Adrenal gland (tissue), 12 donors: ENCODE results near the gene PRPF31. TPM values are rescaled to one million over a fixed set of nuclear protein-coding genes. Genes with fewer than 3 reads are reported as not detected.

Source experiments
- DNase-seq, 7 donors: peaks; one replicate each; pipeline ENCODE4 v3.0.0-alpha.2; 2019 to 2020
- H3K27ac ChIP-seq, 5 donors: fragments of 200-600 bp; sonication (generic) in 4 of 5; 1 replicate in 3 of 5; 2 replicates in 2 of 5; pipeline versions ENCODE4 v1.5.1 to v1.8.0; 2016 to 2020; ENCODE audit warnings: mild to moderate bottlenecking in 1 of 5
- H3K27me3 ChIP-seq: fragments of 200-600 bp; 2 replicates; pipeline ENCODE4 v1.8.0; 2021
- H3K36me3 ChIP-seq, 2 donors: fragments of 200-600 bp; replicated peaks in 1 of 2; 1 replicate in 1 of 2; 2 replicates in 1 of 2; pipeline versions ENCODE4 v1.5.1 to v1.8.0; 2018 to 2022
- H3K4me1 ChIP-seq, 2 donors: fragments of 200-600 bp; replicated peaks in 1 of 2; 1 replicate in 1 of 2; 2 replicates in 1 of 2; pipeline versions ENCODE4 v1.5.1 to v1.8.0; 2018 to 2021
- H3K4me3 ChIP-seq, 4 donors: fragments of 200-600 bp; sonication (generic) in 3 of 4; one replicate each; pipeline ENCODE4 v1.5.1; 2016 to 2018
- H3K9me3 ChIP-seq, 3 donors: fragments of 200-600 bp; sonication (generic) in 1 of 3; replicated peaks in 1 of 3; 1 replicate in 2 of 3; 2 replicates in 1 of 3; pipeline versions ENCODE4 v1.5.1 to v1.8.0; 2016 to 2021
- CTCF ChIP-seq, 6 experiments: fragments of 450-650 bp in 4 of 6; fragments of 200-600 bp in 2 of 6; sonication (generic) in 1 of 6; IDR thresholded peaks; 1 replicate in 5 of 6; 2 replicates in 1 of 6; pipeline versions ENCODE4 v1.5.1 to v1.8.0; 2016 to 2021; ENCODE audit warnings: antibody characterized with exemption in 6 of 6, mild to moderate bottlenecking in 2 of 6, moderate library complexity in 1 of 6
- POLR2A ChIP-seq, 2 donors: fragments of 450-650 bp; IDR thresholded peaks; one replicate each; pipeline ENCODE4 v1.6.1; 2017; ENCODE audit warnings: antibody characterized with exemption in 2 of 2, mild to moderate bottlenecking in 2 of 2, moderate library complexity in 1 of 2
- WGBS, 4 donors: extraction: QIAGEN DNeasy Blood & Tissue Kit in 2 of 4; methylation state at CpG; one replicate each; pipeline versions ENCODE4 v1.1.5 to v1.1.7; 2013 to 2017; 5-methylcytosine and 5-hydroxymethylcytosine counted together
- intact Hi-C, 2 donors: fragments of 100-400 bp; cut with DNase I; formaldehyde crosslinking; loops; one replicate each; pipeline versions ENCODE4 v1.14.1 to v1.15.0; 2022 to 2023
- polyA plus RNA-seq, 3 donors: library from polyadenylated mRNA; stranded (reverse); fragments of 200-250 nt in 2 of 3; fragments of 350-450 nt in 1 of 3; fragmentation: Illumina TruSeq in 1 of 3; extraction: RNeasy Lipid Tissue Mini Kit (QIAGEN cat#74804) in 1 of 3; gene quantifications; one replicate each; pipeline ENCODE4 v1.2.3, GENCODE V29; 2013 to 2014
- total RNA-seq, 9 donors: library from RNA; depleted of rRNA in 4 of 9; stranded (reverse); fragments of >200 nt in 4 of 9; fragments of 120-200 nt in 1 of 9; fragmentation: NEBNext Ultra II Directional in 1 of 9; extraction: Animal tissue kit (Norgen Biotek cat#: 25700) in 1 of 9; gene quantifications; one replicate each; pipeline versions ENCODE4 v1.1.0 to v1.2.4, GENCODE V29; 2013 to 2023
- donor health status: healthy with polysubstance abuse.
- donor health status: Bipolar disorder and iron deficiency.
- donor health status: DM: yes; HTN: yes; CAD: no.
- donor health status: DM: no; HTN: no; CAD: no.
- donor health status: DM: no; HTN: no; CAD: no.
- donor health status: DM: yes; HTN: yes; CAD: no.

The PRPF31 gene
- total and polyA plus RNA-seq, 12 donors: 36.1 to 91.7 (median 54.4) TPM

DNA sequence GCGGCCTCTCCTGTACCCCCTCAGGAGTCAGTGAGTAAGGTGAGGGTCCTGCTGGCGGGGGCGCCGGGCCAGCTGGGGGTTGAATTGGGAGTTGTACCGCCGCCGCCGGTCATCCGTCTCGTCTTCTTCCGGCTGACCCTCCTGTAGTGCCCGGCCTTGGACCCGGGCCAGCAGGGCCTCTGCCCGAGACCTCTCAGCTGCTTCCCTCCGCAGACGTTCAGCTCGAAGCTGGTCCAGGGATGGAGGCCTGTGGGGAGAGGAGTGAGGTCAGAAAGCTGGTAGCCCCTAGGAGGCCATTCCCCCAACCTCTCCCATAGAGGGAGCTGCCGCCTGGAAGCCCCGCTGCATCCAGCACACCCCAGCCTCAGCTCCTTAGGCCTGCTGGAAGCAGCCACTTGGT, 40.1 kb downstream of the PRPF31 start:
- Histone ChIP-seq H3K27me3 (no peaks in the 10 kb centered on the region), H3K4me3 (no peak overlapping the region), H3K27ac (peak overlapping the region in 2 of 5 donors; percentile 3 to 6), H3K36me3 (peaks cover 0 to 74% of the 10 kb centered on the region in 2 donors), H3K4me1 (peaks cover 16 to 20% of the 10 kb centered on the region in 2 donors), H3K9me3 (no peaks in the 10 kb centered on the region)
- 47 to 57% (median 47%) methylated on average over 4 to 19 of the region's 19 CpGs; no CpG with 5 or more reads in 1 of the 4 donors for WGBS, 4 donors
- peak in 1 of 7 donors; percentile 48 for DNase-seq
- intact Hi-C loops: no loop called here
- TF ChIP-seq POLR2A (IDR thresholded peaks at IDR 0.05): no peak
- no peak for TF ChIP-seq CTCF (IDR thresholded peaks at IDR 0.05)

GRCh38 chr19:54156490-54156889, 40.9 kb downstream of the PRPF31 start:
- Histone ChIP-seq H3K4me3 (no peak overlapping the region), H3K36me3 (peaks cover 0 to 66% of the 10 kb centered on the region in 2 donors), H3K4me1 (peaks cover 17 to 28% of the 10 kb centered on the region in 2 donors), H3K9me3 (no peaks in the 10 kb centered on the region), H3K27ac (no peak overlapping the region), H3K27me3 (no peaks in the 10 kb centered on the region)
- intact Hi-C loops: no loop called here
- TF ChIP-seq POLR2A (IDR thresholded peaks at IDR 0.05): no peak
- no peak for TF ChIP-seq CTCF (IDR thresholded peaks at IDR 0.05)
- DNase-seq: no peak
- WGBS, 4 donors: 72 to 80% (median 78%) methylated on average over 11 of the region's 11 CpGs

GRCh38 chr19:54156953-54157352, 41.4 kb downstream of the PRPF31 start:
- intact Hi-C loops: no loop called here
- no peak overlapping the region for H3K27ac ChIP-seq
- H3K27me3 ChIP-seq: no peaks in the 10 kb centered on the region
- 89 to 97% (median 97%) methylated on average over 2 to 3 of the region's 3 CpGs for WGBS, 4 donors
- H3K4me3 ChIP-seq: no peak overlapping the region
- TF ChIP-seq CTCF (IDR thresholded peaks at IDR 0.05) (no peak), POLR2A (IDR thresholded peaks at IDR 0.05) (no peak)
- H3K4me1 ChIP-seq: peaks cover 17 to 31% of the 10 kb centered on the region in 2 donors
- DNase-seq: no peak
- H3K36me3 ChIP-seq: peaks cover 0 to 62% of the 10 kb centered on the region in 2 donors
- no peaks in the 10 kb centered on the region for H3K9me3 ChIP-seq

GRCh38 chr19:54158812-54159351, 43.3 kb downstream of the PRPF31 start:
- WGBS, 4 donors: 4 to 8% (median 7%) methylated on average over 16 to 19 of the region's 19 CpGs

More at GRCh38 chr19:54158812-54159351, 43.3 kb downstream of the PRPF31 start:
- Histone ChIP-seq H3K27ac (peak overlapping the region; percentile 82 to 100 (median 95)), H3K9me3 (no peaks in the 10 kb centered on the region), H3K4me1 (peaks cover 22 to 42% of the 10 kb centered on the region in 2 donors), H3K4me3 (peak overlapping the region; percentile 1 to 89 (median 24)), H3K36me3 (peaks cover 0 to 42% of the 10 kb centered on the region in 2 donors), H3K27me3 (no peaks in the 10 kb centered on the region)
- TF ChIP-seq CTCF (IDR thresholded peaks at IDR 0.05) (no peak), POLR2A (IDR thresholded peaks at IDR 0.05) (no peak)
- intact Hi-C loops: no loop called here
- no peak for DNase-seq
